NCI-H1436 treated with DMSO at 0.1 percent for 48 hours (cell line): ENCODE data around the gene HTT-AS.

Experiments
- DNase-seq: peaks from one replicate; lab custom pipeline; 2025; lab: John Stamatoyannopoulos, UW

HTT-AS gene

DNA sequence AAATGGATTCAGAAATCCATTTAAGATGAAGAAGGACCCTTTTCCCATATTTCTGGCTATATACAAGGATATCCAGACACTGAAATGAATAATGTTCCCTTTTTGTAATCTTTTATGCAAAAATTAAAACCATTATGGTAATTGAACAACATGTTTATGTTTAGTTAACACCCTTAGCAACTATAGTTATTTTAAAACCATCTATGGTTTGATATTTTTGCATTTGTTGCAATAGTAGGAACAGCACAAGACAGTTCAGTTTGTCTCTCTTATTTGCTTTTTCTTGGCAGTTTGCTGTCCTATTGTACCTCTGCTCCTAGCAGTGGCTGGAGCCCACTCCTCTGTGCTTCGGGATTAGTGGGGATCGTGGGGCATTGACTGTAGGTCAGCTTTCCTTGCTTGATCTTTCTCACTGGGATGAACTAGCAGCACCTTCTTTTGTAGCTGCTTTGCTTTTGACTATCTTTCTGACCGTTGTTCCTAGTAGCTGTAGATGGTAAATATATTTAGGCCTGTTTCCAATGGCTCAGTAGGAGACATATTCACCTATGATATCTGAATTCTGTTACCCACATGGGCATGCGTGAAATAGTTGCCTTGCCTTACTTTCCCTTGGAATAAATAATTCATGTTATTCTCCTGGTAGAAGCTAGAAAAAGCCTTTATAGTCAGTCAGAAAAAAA is 12.9 kb upstream of the HTT-AS start:
- DNase-seq: no peak

DNA sequence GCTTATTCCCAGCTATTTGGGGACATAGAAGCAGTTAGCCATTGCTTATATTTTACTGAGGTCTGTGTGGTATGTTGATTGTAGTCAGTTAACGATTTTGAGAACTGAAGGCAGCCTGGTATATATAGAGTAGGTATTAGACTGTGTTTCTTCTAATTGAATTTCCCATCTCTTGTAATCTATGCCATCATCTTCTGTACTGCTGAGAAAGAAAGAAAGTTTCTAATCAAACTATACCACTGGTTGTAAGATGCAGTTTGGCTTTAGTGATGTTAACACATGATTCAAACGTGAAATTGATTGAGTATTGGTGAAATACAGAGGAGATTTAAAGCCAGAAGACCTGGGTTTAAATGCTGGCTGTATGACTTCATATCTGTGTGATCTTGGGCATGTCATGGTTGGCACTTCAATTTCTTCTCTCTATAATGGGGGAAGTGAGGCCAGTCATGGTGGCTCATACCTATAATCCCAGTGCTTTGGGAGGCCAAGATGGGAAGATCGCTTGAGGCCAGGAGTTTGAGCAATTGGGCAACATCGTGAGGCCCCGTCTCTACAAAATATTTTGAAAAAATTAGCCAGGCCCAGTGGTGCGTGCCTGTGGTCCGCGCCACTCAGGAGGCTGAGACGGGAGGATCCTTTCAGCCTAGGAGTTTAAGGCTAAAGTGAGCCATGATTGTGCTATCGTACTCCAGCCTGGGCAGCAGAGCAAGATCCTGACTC is 11.8 kb upstream of the HTT-AS start:
- no peak for DNase-seq

DNA sequence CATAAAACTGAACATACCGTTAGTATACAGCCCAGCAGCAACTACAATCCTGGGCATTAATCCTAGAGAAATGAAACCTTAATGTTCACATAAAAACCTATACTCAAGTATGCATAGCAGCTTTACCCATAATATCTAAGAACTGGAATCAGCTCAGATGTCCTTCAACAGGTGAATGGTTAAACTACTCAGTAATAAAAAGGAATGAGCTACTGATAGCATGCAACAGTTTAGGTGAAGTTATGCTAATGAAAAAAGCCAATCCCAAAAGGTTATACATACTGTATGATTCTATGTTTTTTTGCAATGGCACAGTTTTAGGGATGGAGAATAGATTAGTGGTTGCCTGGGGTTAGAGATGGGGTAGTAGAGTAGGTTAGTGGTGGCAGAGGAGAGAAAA is 9.4 kb upstream of the HTT-AS start:
- no peak for DNase-seq

DNA sequence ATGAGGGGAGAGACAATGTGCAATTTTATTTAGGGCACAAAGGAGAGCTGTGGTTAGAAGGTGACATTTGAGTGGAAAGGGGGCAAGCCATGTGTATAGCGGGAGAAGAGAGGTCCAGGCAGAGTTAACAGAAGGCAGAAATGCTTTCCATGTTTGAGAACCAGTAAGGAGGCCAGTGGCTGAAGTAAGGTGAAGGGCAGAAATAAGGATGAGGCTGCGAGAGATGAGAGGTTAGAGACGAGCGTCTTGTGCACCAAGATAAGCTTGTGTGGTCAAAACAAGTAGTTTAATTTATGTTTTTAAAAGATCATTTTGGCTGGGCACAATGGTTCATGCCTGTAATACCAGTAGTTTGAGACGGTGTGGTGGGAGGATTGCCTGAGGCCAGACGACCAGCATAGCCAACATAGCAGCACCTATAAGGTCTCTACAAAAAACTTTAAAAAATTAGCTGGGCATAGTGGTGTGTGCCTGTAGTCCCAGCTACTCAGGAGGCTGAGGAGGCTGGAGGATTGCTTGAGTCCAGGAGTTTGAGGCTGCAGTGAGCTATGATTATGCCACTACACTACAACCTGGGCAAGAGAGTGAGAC is 8.7 kb upstream of the HTT-AS start:
- no peak for DNase-seq

DNA sequence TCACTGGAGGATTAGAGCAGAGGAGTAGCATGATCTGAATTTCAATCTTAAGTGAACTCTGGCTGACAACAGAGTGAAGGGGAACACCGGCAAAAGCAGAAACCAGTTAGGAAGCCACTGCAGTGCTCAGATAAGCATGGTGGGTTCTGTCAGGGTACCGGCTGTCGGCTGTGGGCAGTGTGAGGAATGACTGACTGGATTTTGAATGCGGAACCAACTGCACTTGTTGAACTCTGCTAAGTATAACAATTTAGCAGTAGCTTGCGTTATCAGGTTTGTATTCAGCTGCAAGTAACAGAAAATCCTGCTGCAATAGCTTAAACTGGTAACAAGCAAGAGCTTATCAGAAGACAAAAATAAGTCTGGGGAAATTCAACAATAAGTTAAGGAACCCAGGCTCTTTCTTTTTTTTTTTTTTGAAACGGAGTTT is 5.4 kb upstream of the HTT-AS start:
- no peak for DNase-seq

DNA sequence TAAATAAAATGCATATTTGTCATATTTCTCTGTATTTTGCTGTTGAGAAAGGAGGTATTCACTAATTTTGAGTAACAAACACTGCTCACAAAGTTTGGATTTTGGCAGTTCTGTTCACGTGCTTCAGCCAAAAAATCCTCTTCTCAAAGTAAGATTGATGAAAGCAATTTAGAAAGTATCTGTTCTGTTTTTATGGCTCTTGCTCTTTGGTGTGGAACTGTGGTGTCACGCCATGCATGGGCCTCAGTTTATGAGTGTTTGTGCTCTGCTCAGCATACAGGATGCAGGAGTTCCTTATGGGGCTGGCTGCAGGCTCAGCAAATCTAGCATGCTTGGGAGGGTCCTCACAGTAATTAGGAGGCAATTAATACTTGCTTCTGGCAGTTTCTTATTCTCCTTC is 3.5 kb upstream of the HTT-AS start:
- no peak for DNase-seq

DNA sequence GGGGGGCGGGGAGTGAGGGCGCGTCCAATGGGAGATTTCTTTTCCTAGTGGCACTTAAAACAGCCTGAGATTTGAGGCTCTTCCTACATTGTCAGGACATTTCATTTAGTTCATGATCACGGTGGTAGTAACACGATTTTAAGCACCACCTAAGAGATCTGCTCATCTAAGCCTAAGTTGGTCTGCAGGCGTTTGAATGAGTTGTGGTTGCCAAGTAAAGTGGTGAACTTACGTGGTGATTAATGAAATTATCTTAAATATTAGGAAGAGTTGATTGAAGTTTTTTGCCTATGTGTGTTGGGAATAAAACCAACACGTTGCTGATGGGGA is 1.3 kb upstream of the HTT-AS start:
- no peak for DNase-seq

DNA sequence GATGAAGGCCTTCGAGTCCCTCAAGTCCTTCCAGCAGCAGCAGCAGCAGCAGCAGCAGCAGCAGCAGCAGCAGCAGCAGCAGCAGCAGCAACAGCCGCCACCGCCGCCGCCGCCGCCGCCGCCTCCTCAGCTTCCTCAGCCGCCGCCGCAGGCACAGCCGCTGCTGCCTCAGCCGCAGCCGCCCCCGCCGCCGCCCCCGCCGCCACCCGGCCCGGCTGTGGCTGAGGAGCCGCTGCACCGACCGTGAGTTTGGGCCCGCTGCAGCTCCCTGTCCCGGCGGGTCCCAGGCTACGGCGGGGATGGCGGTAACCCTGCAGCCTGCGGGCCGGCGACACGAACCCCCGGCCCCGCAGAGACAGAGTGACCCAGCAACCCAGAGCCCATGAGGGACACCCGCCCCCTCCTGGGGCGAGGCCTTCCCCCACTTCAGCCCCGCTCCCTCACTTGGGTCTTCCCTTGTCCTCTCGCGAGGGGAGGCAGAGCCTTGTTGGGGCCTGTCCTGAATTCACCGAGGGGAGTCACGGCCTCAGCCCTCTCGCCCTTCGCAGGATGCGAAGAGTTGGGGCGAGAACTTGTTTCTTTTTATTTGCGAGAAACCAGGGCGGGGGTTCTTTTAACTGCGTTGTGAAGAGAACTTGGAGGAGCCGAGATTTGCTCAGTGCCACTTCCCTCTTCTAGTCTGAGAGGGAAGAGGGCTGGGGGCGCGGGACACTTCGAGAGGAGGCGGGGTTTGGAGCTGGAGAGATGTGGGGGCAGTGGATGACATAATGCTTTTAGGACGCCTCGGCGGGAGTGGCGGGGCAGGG is 711 bp upstream of the HTT-AS start:
- DNase-seq: no peak

DNA sequence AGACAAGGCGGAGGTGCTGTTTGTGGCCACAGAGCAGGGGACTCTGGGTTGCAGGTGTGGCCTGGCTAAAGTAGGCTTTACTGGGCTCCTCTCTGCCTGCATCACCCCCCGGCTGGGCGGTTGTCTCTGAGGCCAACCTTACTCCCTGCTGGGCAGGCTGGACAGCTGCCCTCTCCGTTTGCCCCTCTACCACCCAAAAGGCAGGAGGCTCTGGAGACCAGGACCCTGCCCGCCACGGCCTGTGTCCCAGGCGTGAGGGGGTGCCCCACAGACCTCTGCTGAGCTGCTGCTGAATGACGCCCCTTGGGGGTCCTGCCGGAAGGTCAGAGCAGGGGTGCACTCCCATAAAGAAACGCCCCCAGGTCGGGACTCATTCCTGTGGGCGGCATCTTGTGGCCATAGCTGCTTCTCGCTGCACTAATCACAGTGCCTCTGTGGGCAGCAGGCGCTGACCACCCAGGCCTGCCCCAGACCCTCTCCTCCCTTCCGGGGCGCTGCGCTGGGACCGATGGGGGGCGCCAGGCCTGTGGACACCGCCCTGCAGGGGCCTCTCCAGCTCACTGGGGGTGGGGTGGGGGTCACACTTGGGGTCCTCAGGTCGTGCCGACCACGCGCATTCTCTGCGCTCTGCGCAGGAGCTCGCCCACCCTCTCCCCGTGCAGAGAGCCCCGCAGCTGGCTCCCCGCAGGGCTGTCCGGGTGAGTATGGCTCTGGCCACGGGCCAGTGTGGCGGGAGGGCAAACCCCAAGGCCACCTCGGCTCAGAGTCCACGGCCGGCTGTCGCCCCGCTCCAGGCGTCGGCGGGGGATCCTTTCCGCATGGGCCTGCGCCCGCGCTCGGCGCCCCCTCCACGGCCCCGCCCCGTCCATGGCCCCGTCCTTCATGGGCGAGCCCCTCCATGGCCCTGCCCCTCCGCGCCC is 920 bp downstream of the HTT-AS start:
- DNase-seq: no peak

DNA sequence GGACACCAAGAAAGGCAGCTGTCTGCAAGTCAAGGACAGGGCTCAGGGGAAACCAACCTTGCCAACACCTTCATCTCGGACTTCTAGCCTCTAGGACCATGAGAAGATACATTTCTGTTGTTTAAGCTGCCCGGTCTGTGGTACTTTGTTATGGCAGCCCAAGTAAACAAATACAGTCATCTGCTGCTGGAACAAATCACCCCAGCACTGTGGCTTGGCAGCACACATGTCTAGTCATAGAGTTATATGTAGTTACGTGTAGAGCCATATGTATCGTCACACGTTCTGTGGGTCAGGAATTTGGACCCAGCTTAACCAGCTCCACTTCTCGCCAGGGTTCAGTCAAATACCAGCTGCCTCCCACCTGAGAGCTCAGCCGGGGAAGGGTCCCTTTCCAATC is 2.5 kb downstream of the HTT-AS start:
- no peak for DNase-seq

DNA sequence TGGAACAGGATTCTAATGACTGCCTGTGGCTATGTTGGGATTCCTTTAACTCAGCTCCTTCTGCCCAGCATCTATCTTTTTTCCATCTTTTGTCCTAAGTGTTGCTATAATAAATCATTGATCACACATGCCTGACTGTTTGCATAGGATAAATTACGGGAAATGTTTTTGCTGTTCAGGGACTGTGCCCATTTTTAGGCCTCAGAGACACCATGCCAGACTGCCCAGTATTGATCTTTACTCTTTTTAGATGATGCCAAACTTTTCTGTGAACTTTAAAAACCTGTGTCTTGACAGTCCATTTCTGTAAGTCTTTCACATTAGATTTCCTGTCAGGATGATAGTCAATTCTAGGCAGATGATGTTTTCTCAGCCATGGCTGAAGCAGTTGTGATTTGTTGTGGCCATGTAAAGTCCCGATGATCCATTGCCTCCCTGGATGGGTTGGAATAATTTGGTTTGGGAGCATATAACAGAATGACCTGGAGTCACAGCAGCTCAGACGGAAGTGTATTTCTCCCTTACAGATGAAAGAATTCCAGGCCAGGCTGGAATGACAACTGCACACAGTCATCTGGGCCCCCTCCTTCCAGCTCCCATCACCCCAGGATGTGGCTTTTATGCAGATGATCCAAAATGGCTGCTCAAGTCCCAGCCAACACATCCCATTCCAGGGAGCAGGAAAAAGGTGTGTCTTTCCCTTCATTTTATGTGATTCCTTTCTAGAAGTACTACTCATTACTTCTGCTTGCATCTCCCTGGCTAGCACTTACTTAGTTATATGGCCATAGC is 3.4 kb downstream of the HTT-AS start:
- no peak for DNase-seq

DNA sequence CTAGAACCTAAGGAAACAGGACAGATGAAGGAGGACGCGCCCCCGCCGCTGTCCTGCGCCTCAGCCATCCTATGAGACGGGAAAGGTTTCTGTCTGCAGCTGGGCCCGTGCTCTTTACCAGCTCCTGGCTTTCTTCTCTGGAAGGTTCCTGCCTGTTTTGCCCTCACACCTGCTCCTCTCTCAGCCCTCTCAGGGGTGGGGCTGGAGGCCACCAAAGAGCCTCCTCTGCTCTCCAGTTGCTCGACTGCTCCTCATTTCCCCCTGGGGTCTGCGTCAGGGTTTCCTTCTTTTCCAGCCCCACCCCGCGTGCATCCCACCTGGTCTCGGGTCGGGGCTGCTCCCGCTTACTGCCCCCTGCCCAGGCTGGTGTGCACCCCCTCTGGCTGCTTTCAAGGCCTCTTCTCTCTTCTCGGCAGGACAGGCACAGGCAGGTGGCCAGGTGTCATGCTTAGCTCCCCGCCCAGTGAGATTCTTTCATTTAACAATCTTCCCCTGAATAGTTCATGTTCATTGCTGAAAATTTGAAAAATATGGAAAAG is 4.6 kb downstream of the HTT-AS start:
- DNase-seq: no peak

DNA sequence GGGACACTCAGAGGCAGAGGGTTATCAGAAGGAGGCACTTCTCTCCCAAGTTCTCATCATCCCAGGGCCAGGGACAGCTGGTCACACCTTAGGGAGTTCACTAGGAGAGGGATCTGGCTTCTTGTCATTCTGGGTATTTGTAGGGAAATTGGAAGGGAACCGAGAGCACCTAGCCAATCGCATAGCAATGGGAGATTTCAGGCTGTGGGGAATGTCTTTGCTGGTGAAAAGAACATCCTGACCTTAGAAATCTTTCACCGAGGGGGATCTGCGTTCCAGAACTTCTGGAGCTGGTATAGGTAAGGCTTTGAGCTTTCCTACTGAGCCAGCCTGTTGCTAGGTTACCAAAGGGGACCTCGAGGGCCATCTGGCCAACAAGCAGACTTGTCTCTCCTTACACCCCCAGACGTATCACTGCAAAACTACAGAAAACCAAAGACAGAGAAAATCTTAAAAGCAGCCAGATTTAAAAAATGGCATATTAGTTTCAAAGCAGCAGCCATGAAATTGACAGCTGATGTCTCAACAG is 6.8 kb downstream of the HTT-AS start:
- DNase-seq: no peak

DNA sequence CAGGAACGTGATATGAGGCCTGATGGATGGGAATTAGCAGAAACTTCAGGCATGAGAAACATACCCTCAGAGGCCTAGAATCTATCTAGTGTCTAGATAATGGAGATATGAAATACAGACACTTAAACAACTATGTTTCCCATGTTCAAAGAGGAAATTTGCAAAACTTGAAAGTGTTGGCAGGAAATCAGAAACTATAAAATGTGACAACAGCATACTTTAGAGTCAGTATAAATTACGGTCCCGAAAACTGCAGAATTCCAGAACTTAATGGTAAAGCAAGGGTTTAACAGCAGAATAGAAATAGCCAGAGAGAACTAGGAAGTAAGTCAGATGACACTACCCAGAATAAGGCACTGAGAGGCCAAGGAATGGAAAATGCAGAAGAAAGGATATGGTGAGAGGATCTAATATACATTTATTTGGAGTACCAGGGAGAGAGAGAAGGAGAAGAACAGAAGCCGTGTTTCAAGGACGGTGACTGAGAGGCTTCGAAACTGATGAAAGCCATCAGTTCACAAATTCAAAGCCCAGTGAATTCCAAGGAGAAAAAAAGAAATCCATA is 7.4 kb downstream of the HTT-AS start:
- DNase-seq: no peak

DNA sequence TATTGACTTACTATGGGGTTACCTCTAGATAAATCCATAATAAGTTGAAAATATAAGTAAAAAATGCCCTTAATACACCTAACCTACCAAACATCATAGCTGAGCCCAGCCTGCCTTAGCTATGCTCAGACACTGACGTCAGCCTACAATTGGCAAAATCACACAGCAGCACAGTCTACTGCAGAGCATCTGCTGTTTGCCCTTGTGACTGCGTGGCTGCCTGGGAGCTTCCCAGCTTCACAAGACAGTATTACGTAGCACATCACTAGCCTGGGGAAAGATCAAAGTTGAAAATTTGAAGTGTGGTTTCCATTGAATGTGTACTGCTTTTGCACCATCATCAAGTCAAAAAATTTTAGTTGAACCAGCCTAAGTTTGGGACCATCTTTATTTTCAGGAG is 8.8 kb downstream of the HTT-AS start:
- DNase-seq: no peak

DNA sequence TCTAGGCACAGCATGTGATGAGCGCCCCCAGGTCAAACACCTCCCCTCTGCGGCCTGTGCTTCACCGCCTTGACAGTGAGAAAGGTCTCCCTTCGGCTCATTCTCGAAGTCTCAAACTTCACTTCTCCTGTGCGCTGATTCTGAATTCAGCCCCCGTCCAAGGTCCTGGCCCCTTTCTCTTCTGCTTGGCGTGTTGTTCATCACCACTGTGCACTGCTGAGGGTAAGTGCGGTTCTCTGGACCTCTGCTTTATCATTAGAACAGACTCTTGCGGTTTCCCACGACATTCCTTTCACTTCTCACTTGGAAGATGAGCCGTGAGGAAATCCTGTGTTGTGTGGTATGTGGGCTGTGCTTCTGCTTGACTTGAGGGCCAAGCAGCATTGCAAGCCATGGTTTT is 11.9 kb downstream of the HTT-AS start:
- no peak for DNase-seq

DNA sequence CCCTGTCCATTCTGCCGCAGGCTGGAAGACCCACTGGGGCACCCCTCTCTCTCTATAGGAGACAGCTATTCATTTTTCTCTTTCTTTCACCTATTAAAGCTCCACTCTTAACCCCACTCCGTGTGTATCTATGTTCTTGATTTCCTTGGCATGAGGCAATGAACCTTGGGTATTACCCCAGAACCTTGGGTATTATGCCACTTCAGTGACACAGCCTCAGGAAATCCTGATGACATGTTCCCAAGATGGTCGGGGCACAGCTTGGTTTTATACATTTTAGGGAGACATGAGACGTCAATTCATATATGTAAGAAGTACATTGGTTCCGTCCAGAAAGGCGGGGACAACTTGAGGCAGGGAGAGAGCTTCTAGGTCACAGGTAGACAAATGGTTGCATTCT is 13.4 kb downstream of the HTT-AS start:
- no peak for DNase-seq

DNA sequence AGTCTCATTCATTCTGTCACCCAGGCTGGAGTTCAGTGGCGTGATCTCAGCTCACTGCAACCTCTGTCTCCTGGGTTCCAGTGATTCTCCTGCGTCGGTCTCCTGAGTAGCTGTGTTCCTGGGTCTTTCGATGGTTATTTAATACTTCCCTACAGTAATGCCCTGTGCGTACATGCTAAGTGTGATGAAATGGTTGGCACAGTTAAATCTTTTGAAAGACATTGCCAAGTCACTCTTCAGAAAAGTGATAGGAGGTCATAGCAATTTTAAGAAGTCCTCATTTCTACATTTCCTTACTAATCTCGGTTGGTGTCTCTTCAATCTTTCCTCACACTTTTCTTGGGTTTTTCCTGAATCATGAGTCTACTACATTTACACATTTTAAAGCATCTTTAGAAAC is 14.4 kb downstream of the HTT-AS start:
- no peak for DNase-seq

DNA sequence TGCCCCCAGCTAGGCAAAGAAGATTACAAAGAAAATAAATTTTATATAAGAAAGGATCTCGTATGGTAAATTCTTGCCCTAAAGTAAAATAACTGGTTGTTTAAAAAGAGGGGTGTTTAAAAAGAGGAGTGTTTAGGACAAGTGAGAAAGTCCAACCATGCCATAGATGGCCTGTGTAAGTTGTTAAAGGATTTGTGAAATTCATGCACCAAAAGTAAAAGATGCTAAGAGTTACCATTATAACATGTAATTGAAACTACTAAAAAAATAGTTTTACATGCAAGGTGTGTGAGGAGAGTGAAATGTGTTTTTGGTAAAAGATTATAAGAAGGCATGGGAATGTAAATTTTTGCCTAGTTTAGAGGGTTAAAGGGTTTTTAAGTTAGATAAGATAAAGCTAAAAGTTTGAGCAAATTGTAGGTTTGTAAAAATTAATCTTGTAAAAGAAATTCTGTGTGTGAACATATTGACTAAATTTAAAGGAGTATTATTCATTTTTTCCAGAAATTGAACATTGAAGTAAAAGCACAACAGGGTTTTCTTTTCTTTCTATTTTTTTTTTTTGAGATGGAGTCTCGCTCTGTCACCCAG is 20.1 kb downstream of the HTT-AS start:
- no peak for DNase-seq
